Head of caudate nucleus (tissue), 42 donors: ENCODE data around the gene FBN3.
A peak's percentile ranks its signal among the peaks of the same experiment; 100 is the strongest.
"Not testable (repeated sequence)": the region's sequence is repeated elsewhere in the genome, so short reads cannot be mapped to it uniquely, and the experiment has no call there.

Source experiments
- DNase-seq, 42 donors: peaks; one replicate each; pipeline versions ENCODE4 v3.0.0 to v3.0.0-alpha.2; 2020 to 2021; ENCODE audit warnings: mixed read lengths in 7 of 42
- intact Hi-C: fragments of 100-400 bp; cut with DNase I; formaldehyde crosslinking; loops from one replicate; pipeline ENCODE4 v1.15.0; 2022

FBN3 gene

GRCh38 chr19:8127311-8127710 lies 22.1 kb downstream of the FBN3 start:
- DNase-seq, result no peak
- intact Hi-C loops, result no loop called here

- no peak for DNase-seq
- intact Hi-C loops, result no loop called here
Observed at GRCh38 chr19:8126511-8126910, 22.9 kb downstream of the FBN3 start.

GRCh38 chr19:8126008-8126407 lies 23.4 kb downstream of the FBN3 start:
- DNase-seq, result no peak
- intact Hi-C loops, result no loop called here

- no peak for DNase-seq
- intact Hi-C loops, result no loop called here
Observed at GRCh38 chr19:8123683-8124082, 25.7 kb downstream of the FBN3 start.

- no peak for DNase-seq
- intact Hi-C loops, result no loop called here
Observed at GRCh38 chr19:8120636-8121480, 28.5 kb downstream of the FBN3 start.

GRCh38 chr19:8117991-8118390 lies 31.4 kb downstream of the FBN3 start:
- no peak for DNase-seq
- intact Hi-C loops, result no loop called here

GRCh38 chr19:8116437-8117293 lies 32.7 kb downstream of the FBN3 start:
- no peak for DNase-seq
- intact Hi-C loops, result no loop called here

GRCh38 chr19:8115805-8116396 lies 33.5 kb downstream of the FBN3 start:
- no peak for DNase-seq
- intact Hi-C loops, result no loop called here

- DNase-seq, result no peak
- intact Hi-C loops, result no loop called here
Observed at GRCh38 chr19:8113017-8113416, 36.4 kb downstream of the FBN3 start.

GRCh38 chr19:8111376-8111775 lies 38.0 kb downstream of the FBN3 start:
- no peak for DNase-seq
- intact Hi-C loops, result no loop called here

- DNase-seq, result no peak
Observed at GRCh38 chr19:8110931-8111330, 38.5 kb downstream of the FBN3 start.

GRCh38 chr19:8109890-8110662 lies 39.3 kb downstream of the FBN3 start:
- intact Hi-C loops, result no loop called here
- DNase-seq, result no peak

More at GRCh38 chr19:8110931-8111330, 38.5 kb downstream of the FBN3 start:
- intact Hi-C loops, result no loop called here

- no peak for DNase-seq
- intact Hi-C loops, result no loop called here
Observed at GRCh38 chr19:8109455-8109854, 39.9 kb downstream of the FBN3 start.

GRCh38 chr19:8108560-8109445 lies 40.6 kb downstream of the FBN3 start:
- DNase-seq, result no peak
- intact Hi-C loops, result no loop called here

GRCh38 chr19:8107301-8107903 lies 42.0 kb downstream of the FBN3 start:
- no peak for DNase-seq
- intact Hi-C loops, result no loop called here

GRCh38 chr19:8105471-8105870 lies 43.9 kb downstream of the FBN3 start:
- DNase-seq, result peak in 15 of 42 donors; percentile 6 to 65 (median 31)
- intact Hi-C loops, result no loop called here

GRCh38 chr19:8101910-8102309 lies 47.5 kb downstream of the FBN3 start:
- intact Hi-C loops, DNase-seq: not testable (repeated sequence)

- DNase-seq, result no peak
- intact Hi-C loops, result no loop called here
Observed at GRCh38 chr19:8101311-8101710, 48.1 kb downstream of the FBN3 start.
